Activated naive CD4-positive, alpha-beta T cell treated with Interleukin-2 at 50 U/mL for 16 hours (primary cell): ENCODE data around the gene ANO1.
"Not testable (repeated sequence)": the region's sequence is repeated elsewhere in the genome, so short reads cannot be mapped to it uniquely, and the experiment has no call there.

Source experiments
- DNase-seq: peaks from one replicate; pipeline ENCODE4 v3.0.0-alpha.2; 2020

The ANO1 gene

GRCh38 chr11:70193411-70194292, 115.5 kb downstream of the ANO1 start:
- DNase-seq = no peak

- DNase-seq = no peak
Observed at GRCh38 chr11:70194792-70195791, 117.0 kb downstream of the ANO1 start.

GRCh38 chr11:70200212-70200844, 122.2 kb downstream of the ANO1 start:
- no peak for DNase-seq

DNA sequence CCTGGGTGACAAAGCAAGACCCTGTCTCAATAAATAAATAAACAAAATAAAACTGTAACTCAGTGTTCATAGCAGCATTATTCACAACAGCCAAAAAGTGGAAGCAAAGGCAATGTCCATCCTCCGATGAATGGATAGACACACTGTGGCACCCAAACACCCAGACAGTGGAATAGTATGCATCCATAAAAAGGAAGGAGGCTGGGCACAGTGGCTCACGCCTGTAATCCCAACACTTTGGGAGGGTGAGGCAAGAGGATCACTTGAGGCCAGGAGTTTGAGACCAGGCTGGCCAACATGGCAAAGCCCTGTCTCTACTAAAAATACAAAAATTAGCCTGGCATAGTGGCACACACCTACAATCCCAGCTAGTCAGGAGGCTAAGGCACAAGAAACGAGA, 122.9 kb downstream of the ANO1 start:
- DNase-seq = not testable (repeated sequence)

- DNase-seq = no peak
Observed at GRCh38 chr11:70201882-70202861, 124.1 kb downstream of the ANO1 start.

DNA sequence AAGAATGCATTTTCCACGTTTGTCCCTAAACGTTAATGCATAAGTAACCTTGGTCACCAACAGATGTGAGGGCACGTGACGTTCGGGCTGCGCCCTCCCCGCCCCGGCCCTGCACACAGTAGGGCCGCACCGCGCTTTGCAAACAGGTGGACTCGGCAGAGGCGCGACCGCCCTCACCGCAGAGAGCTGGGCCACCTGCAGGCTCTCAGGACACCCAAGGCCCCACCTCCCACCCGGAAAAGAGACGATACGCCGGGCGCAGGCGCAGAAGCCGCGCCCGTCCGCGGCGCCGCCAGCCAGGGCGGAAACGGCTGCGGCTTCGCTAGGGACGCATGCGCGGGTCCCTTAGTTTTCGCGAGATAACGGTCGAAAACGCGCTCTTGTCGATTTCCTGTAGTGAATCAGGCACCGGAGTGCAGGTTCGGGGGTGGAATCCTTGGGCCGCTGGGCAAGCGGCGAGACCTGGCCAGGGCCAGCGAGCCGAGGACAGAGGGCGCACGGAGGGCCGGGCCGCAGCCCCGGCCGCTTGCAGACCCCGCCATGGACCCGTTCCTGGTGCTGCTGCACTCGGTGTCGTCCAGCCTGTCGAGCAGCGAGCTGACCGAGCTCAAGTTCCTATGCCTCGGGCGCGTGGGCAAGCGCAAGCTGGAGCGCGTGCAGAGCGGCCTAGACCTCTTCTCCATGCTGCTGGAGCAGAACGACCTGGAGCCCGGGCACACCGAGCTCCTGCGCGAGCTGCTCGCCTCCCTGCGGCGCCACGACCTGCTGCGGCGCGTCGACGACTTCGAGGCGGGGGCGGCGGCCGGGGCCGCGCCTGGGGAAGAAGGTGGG, 125.0 kb downstream of the ANO1 start, which contains the start of gene FADD:
FADD (plus strand) TSS at position 377 of the 831 bp plus-strand sequence; CDS start at position 541, 164 bp downstream.
- peak; percentile 91 for DNase-seq

GRCh38 chr11:70203751-70204465, 125.8 kb downstream of the ANO1 start:
- peak; percentile 89 for DNase-seq

DNA sequence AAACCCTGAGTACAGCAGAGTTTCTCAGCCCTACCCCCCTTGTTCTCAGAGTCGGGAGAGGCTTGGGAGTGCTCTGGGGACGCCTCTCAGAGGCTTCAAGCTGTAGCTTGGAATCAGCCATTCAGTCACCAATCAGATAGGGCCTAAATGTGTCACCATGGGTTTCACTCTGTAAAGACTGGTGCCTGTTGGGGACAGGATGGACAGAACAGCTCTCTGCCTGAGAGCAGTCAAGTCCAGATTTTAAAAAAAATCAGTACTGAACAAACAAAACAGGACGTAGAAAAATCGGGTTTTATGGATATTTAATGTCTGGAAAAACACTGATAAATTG, 126.3 kb downstream of the ANO1 start:
- DNase-seq = no peak

DNA sequence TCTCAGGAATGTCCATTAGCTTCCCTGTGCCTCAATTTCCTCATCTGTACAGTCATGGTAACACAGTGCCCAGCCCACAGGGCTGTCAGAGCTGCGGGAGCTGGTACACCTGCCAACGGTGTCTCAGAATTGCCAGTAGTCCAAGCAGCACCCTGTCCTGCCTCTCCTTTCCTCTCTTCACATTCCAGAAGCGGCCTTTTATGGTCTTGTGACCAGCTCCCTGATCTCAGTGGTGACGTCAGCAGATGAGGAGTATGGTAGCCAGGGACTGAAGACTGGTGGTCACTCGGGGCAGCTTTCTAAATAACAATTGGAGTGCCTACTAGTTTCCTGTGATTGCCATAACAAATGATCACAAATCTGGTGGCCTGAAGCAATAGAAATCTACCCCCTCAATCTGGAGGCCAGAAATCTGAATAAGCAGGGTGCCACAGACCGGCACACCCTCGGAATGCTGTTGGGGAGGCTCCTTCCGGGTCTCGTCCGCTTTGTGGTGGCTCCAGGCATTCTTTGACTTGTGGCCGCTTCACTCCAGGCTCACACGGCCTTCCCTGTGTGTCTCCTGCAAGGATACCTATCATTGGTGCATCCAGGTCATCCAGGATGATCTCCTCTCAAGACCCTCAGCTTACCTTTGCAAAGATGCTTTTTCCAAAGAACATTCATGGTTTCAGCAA, 127.1 kb downstream of the ANO1 start:
- DNase-seq = no peak

DNA sequence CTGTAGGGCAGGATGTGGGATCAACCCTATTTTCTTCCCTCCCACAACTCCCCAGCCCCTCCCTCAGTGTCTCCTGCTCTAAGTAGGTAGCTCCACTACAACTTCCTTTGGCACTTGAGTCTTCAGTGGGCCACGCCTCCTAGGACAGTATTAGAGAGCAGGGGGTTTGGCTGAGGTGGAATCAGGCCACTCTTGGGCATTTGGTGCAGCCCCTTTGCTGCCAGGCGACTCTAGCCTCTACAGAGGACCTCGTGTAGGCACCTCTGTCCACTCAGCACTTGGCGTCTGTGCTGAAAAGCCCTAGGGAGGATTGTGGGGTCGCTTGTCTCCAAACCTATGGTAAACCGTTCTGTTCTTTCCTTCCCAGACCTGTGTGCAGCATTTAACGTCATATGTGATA, 127.6 kb downstream of the ANO1 start:
- no peak for DNase-seq

GRCh38 chr11:70206226-70206981, 128.3 kb downstream of the ANO1 start:
- no peak for DNase-seq

- no peak for DNase-seq
Observed at GRCh38 chr11:70206982-70207376, 128.9 kb downstream of the ANO1 start.

DNA sequence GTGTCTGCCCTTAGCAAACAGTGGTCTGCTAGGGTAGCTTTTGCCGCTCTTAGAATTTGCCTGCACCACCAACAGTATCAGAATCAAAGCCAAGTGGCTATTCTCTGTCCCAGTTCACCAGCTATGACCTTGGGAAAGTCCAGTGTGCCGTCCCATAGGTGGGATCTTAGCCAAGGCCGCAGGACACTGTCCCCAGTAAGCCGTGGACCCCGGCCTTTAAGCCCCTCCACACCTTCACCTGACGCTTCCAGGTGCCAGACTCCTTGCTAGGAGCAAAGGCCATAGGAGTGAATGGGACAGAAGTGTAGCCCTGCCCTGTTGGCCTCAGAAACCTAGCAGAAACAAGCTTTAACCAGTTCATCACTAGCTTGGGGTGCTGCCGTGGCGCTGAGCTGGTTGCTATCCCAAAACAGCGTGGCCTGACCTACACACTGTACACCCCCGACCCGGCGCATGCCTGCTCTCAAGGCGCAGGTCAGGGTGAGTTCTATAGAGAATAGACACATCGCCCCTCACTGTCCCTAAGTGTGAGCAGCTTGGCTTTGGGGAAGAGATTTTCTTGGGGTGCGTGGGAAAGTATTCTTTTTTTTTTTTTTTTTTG, 129.5 kb downstream of the ANO1 start:
- no peak for DNase-seq

GRCh38 chr11:70209391-70209912, 131.3 kb downstream of the ANO1 start:
- no peak for DNase-seq

DNA sequence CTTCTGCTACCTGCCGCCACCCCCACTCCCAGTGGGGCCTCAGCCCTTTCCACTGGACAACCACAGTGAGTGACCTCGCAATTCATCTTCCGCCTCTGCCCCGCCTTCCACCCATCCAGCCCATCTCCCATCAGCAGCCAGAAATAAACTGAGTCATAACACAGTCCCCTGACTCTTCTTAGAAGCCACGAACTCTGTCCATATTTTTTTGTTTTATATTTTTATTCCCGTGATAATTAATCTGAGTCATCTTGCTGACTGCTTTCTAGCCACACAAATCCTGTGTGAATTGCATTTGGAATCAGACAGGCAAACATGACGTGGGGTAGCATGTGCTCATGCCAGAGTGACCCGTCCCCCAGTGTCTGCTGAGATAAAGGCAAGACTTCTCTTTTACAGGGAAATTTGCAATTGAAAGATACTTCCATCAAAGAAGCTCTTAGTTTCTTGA, 132.0 kb downstream of the ANO1 start:
- no peak for DNase-seq

GRCh38 chr11:70210530-70210929, 132.4 kb downstream of the ANO1 start:
- no peak for DNase-seq

GRCh38 chr11:70212227-70212811, 134.2 kb downstream of the ANO1 start:
- no peak for DNase-seq

DNA sequence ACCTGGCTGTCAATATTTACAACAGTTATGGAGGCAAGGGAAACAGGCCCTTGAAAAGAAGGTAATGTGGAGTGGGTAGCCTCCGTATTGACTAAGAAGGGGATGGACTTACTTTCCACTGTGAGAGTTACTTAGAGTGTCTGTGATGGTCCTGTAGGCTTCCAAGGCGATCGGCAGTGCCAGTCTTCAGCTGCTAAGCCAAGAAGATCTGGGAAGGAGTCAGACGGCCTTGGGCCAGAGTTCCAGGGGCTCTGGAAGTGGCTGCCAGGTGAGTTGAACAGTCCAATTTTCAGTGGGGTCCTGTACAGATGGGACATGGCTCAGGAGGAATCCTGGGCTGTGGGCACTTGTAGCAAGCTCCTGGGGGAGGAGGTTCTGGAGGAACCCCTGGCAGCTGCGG, 139.3 kb downstream of the ANO1 start:
- not testable (repeated sequence) for DNase-seq
